ENCODE measurements around the gene TRAPPC8. TPM values are rescaled to one million over a fixed set of nuclear protein-coding genes. Genes with fewer than 3 reads are reported as not detected.

Gene TRAPPC8
- total and polyA plus RNA-seq, 10 of the 15 experiments (the other 5 are each of a cell fraction or from before 2014, with no cell fraction given) = 13.0 to 75.4 (median 24.8) TPM

- no peak for TF ChIP-seq MEF2A (IDR thresholded peaks at IDR 0.05; ENCODE audit: insufficient read depth, low read depth, low read length)
- no peak for TF ChIP-seq CHD1 (IDR thresholded peaks at IDR 0.05; ENCODE audit: low read depth, low read length)
- TF ChIP-seq RB1 (IDR thresholded peaks at IDR 0.05; ENCODE audit: borderline replicate concordance) = no peak
- TF ChIP-seq MTA2 (IDR thresholded peaks at IDR 0.05; ENCODE audit: low read depth) = no peak
- no peak for TF ChIP-seq MAX (IDR thresholded peaks at IDR 0.05; ENCODE audit: low read depth, low read length)
- no peak for TF ChIP-seq TARDBP (IDR thresholded peaks at IDR 0.05; ENCODE audit: borderline replicate concordance)
- TF ChIP-seq CEBPB (IDR thresholded peaks at IDR 0.05; ENCODE audit: borderline replicate concordance in 1 of 2, low read depth in 2 of 2, low read length in 2 of 2) = no peak
- no peak for TF ChIP-seq CEBPZ (IDR thresholded peaks at IDR 0.05; ENCODE audit: low read depth, low read length)
These were observed 3.5 kb upstream of the TRAPPC8 start (continued) for GRCh38 chr18:31946305-31947046.
